ENCODE measurements around the gene IGSF21. TPM values are rescaled to one million over a fixed set of nuclear protein-coding genes. Genes with fewer than 3 reads are reported as not detected.

The IGSF21 gene
- total RNA-seq, 1 experiment from 2014 or later: not detected

DNA sequence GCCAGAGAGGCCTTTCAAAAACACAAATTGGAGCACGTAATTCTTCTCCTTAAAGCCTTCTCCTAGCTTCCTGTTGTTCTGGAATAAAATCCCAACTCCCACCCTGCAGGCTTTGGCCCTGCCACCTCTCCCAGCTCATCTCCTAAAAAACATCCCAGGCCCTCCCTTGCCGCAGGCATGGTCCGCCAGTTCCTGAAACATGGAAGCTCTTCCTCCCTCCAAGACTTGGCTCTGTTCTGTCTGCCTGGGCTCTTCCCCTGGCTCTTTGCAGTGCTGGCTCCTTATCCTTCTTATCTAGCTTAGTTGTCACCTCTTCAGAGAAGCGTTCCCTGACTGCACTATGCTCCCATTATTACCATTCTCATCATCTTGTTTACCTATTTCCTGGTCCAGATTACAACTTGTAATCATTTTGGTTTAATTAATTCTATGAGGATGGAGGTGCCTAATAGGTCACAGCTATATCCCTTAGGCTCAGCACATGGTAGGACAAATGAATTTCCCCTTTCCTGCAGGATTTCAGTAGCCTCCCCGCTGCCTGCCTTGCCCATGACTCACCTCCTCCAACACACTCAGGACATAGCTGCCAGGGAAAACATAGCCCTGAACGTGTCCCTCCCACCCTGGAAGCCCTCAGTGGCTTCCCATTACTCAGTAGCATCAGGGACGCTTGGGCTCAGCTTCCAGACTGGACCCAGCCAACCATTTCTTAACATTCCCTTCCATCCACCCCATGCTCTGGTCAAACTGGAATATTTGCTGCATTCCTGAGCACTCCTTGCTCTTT is 15.7 kb upstream of the IGSF21 start:
- DNase-seq (ENCODE audit: low read depth, low spot score): no peak
- in situ Hi-C loops (cut with HindIII; ENCODE audit: low pct_unique_long_range_greater_than_20kb, low sequenced_read_pairs): no loop called here

DNA sequence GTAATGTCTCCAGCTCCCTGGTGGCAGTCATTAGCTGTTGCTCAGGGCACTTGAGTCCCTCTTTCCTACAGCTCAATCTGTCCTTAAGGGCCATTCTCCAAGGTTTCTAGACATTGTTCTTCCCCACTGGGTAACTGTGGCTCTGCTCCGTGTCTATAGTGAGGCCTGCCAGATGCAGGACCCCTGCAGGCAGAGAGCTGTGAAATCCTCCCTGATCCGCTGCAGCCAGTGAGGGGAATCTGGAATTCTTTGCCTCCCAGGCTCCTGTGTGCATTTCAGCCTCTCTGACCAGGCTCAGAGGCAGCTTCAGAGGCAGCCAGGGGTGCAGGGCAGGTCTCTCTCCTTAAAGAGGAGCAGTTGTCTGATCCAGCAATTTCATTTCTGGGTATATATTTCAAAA is 14.4 kb upstream of the IGSF21 start:
- in situ Hi-C loops (cut with HindIII; ENCODE audit: low pct_unique_long_range_greater_than_20kb, low sequenced_read_pairs): no loop called here
- DNase-seq (ENCODE audit: low read depth, low spot score): no peak

DNA sequence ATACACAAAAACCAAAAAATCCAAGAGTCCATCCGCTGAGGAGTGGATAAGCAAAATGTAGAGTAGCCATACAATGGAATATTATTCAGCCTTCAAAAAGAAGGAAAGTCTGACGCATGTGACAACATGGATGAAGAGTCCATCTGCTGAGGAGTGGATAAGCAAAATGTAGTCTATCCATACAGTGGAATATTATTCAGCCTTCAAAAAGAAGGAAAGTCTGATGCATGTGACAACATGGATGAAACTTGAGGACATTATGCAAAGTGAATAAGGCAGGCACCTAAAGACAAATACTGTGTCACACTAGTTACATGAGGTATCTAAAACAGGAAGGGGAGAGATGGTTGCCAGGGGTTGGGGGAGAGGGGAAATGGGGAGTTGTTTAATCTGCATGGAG is 14.0 kb upstream of the IGSF21 start:
- in situ Hi-C loops (cut with HindIII; ENCODE audit: low pct_unique_long_range_greater_than_20kb, low sequenced_read_pairs): no loop called here
- DNase-seq (ENCODE audit: low read depth, low spot score): no peak

- in situ Hi-C loops (cut with HindIII; ENCODE audit: low pct_unique_long_range_greater_than_20kb, low sequenced_read_pairs): no loop called here
- DNase-seq (ENCODE audit: low read depth, low spot score): no peak
Observed at GRCh38 chr1:18094096-18094495, 13.5 kb upstream of the IGSF21 start.

GRCh38 chr1:18097206-18097605 is 10.4 kb upstream of the IGSF21 start:
- no peak for DNase-seq (ENCODE audit: low read depth, low spot score)
- in situ Hi-C loops (cut with HindIII; ENCODE audit: low pct_unique_long_range_greater_than_20kb, low sequenced_read_pairs): no loop called here

DNA sequence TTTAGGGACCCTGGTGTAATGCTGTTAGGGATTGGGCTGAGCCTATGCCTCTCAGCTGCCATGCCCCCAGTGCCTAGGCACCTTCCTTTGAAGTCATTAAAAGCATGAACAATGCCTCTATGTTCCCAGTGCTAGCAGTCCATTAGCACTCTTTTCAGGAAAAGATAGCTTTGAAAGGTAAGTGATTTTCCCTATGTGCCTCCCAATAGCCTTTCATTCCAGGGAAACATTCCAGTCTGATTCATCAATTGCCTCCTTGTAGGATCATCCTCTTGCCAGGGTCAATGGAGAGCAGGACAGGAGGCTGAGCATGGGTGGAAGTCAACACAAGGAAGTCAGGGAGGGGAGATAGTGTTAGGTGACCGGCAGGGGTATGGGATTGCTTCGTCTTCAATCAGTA is 8.6 kb upstream of the IGSF21 start:
- DNase-seq (ENCODE audit: low read depth, low spot score): no peak

GRCh38 chr1:18100060-18100459 is 7.5 kb upstream of the IGSF21 start:
- DNase-seq (ENCODE audit: low read depth, low spot score): no peak
- in situ Hi-C loops (cut with HindIII; ENCODE audit: low pct_unique_long_range_greater_than_20kb, low sequenced_read_pairs): no loop called here

More for the DNA sequence above, 8.6 kb upstream of the IGSF21 start:
- in situ Hi-C loops (cut with HindIII; ENCODE audit: low pct_unique_long_range_greater_than_20kb, low sequenced_read_pairs): no loop called here

DNA sequence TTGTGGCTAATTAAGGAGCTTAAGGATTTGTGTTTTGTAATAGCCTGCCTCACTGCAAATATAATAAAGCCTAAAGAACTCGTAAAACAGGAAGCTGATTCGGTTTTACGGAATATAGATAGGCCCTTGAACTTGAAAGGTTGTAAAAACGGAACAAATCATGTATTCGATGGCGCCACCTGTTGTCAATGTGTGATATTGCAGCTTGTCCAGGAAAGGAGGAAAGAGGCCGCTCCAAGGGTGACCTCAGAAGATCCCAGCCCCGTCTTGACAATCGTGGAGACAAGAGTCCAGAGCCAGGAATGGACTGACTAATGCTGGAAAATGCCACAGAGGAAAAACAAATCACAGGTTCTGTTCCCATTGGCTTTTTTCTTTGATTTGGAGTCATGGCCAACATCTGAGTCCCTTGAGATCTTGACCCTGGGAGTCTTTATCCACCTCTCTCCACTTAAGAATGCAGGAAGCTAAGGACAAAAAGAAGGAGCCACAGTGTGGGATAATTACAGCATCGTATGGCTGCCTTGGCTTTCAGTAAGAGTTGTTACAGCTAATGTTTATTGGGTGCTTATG is 7.0 kb upstream of the IGSF21 start:
- in situ Hi-C loops (cut with HindIII; ENCODE audit: low pct_unique_long_range_greater_than_20kb, low sequenced_read_pairs): no loop called here
- DNase-seq (ENCODE audit: low read depth, low spot score): peak; percentile 70

DNA sequence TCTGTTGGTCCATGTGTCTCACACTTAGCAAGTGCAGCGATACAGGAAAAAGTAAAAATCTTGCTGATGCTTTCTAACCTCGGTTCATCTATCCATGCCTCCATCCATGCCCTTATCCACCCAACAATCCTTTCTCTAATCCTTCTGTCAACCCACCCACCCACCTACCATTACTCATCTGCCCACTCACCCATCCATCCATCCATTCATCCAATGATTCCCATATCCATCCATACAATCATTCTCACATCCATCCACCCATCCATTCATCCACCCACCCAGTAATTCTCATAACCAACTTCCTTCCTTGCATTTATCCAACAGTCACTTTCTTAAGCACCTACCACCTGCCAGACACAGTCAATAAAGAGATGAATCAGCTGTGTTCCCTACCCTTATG is 6.1 kb upstream of the IGSF21 start:
- in situ Hi-C loops (cut with HindIII; ENCODE audit: low pct_unique_long_range_greater_than_20kb, low sequenced_read_pairs): no loop called here

GRCh38 chr1:18103788-18104421 is 3.7 kb upstream of the IGSF21 start:
- no peak for DNase-seq (ENCODE audit: low read depth, low spot score)
- in situ Hi-C loops (cut with HindIII; ENCODE audit: low pct_unique_long_range_greater_than_20kb, low sequenced_read_pairs): no loop called here

More for the DNA sequence above, 6.1 kb upstream of the IGSF21 start:
- no peak for DNase-seq (ENCODE audit: low read depth, low spot score)

- in situ Hi-C loops (cut with HindIII; ENCODE audit: low pct_unique_long_range_greater_than_20kb, low sequenced_read_pairs): no loop called here
- DNase-seq (ENCODE audit: low read depth, low spot score): no peak
Observed at GRCh38 chr1:18104546-18105100, 3.0 kb upstream of the IGSF21 start.

DNA sequence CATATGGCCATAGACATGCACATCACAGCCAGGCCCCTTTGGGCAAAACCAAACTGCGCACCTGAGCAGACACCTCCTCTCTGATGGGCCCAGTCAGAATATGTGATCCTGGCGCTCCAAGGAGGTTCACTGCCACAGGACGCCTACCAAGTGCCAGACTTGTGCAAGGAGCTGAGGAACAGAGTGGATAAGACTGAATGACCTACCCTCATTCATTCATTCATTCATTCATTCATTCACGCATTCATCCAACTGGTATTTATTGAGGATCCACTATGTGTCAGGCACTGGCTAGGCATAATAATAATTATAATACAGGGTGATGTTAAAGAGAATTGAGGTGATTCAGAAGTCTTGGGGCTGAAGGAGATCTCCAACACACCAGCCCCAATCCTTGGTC is 2.4 kb upstream of the IGSF21 start:
- no peak for DNase-seq (ENCODE audit: low read depth, low spot score)
- in situ Hi-C loops (cut with HindIII; ENCODE audit: low pct_unique_long_range_greater_than_20kb, low sequenced_read_pairs): no loop called here

DNA sequence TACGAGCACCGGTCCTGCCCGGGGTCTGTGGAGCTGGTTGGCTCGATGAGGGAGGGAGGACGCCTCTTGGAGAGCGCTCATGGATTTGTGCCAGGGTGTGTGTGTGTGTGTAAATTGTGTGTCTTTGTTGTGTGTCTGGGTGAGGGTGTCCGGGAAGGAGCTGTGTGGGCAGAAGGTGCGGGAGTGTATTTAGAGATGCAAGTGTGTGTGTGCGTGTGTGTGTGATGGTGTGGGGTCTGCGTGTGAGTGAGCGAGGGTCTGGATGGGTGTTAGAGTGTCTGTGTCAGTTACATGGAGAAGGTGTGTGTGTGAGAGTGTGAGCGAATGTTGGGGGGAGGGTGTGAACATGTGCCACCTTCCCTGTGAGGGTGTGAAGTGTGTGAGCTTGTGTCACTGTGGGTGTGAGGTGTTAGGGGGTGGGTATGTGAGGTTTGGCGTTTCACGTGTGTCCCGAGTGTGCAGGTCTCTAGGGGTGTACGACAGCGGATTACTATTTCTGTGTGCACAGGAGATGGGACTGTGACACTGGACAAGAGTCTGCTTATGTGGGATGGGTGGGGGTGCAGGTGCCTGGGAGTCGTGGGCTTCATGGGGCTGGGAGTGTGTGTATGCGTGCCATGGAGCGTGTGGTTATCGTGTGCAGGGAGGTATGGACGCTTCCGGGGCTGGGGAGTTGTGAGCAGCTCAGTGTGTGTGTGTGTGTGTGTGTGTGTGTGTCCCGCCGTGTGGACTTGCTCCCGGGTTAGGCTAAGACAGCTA is 880 bp downstream of the IGSF21 start:
- in situ Hi-C loops (cut with HindIII; ENCODE audit: low pct_unique_long_range_greater_than_20kb, low sequenced_read_pairs): no loop called here
- DNase-seq (ENCODE audit: low read depth, low spot score): no peak

DNA sequence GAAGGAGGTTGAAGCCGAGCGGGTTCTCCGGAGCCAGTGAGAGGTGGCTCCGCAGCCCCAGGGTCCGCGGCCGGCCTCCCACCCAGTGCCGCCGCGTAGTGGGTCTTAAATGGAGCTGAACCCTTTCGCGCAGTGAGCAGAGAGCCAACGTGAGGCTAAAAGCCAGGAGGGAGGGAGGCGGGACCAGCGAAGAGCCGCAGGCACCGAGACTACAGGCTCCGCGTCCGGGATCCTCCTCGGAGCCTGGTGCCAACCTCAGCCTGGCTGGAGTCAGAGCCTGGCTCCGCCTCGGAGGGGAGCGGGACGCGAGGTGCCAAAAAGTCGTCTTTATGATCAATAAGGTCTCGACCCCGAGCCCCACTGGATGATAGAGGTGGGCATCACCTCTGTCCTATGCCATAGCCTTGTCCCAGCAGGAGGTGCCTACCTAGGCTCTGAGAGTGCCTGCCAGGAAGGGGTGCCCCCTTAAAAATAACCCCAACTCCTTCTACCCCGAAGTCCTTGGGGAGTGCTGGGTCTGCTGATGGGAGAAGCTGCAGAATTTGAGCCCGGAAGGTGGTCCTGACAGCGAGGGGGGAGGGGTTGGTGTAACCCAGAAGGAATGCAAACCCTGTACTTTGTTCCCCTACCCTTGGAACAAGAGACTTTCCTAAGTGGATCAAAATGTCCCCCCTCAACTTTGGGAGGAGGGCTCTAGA is 1.6 kb downstream of the IGSF21 start:
- in situ Hi-C loops (cut with HindIII; ENCODE audit: low pct_unique_long_range_greater_than_20kb, low sequenced_read_pairs): no loop called here
- no peak for DNase-seq (ENCODE audit: low read depth, low spot score)

DNA sequence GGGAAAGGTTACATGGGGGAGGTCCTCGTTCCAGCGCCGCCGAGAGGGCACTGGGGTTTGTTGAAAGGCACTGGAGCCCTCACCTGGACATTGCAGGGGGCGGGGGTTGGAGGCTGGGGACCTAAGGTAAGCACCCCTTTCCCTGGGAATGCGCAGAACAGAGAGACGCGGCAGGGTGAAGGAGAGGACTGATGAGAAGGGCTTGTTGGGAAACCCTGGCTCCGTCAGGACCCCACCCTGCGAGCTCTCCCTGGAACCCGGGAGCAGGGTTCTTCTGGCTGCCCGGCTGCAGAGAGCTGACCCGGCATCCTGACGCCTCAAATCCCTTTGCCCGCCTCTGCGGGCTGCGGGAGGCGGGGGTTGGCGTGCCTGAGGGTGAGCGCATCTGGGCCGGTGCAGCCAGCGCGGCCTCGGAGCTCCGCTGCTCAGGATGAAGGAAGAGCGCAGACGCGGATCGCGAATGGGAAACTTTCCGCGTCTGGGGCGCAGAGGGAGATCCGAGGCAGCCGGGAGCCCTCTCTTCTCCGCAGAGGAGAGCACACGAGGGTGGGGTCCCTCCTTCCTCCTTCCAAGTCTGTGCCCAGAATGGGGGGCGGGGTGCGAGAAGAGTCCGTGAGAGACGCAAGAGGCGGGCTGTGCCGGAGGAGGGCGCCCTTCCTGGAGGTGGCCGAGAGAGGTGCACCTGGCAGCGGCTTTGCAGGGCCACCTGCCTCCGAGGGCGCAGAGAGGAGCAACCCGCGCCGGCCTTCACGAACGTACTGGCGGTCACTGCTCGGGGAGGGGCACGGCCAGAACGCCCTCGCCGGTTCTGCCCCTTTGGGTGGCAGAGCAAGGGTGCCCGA is 2.4 kb downstream of the IGSF21 start:
- in situ Hi-C loops (cut with HindIII; ENCODE audit: low pct_unique_long_range_greater_than_20kb, low sequenced_read_pairs): no loop called here
- peak; percentile 10 for DNase-seq (ENCODE audit: low read depth, low spot score)

- in situ Hi-C loops (cut with HindIII; ENCODE audit: low pct_unique_long_range_greater_than_20kb, low sequenced_read_pairs): no loop called here
- DNase-seq (ENCODE audit: low read depth, low spot score): no peak
Observed at GRCh38 chr1:18110598-18110939, 3.0 kb downstream of the IGSF21 start.

DNA sequence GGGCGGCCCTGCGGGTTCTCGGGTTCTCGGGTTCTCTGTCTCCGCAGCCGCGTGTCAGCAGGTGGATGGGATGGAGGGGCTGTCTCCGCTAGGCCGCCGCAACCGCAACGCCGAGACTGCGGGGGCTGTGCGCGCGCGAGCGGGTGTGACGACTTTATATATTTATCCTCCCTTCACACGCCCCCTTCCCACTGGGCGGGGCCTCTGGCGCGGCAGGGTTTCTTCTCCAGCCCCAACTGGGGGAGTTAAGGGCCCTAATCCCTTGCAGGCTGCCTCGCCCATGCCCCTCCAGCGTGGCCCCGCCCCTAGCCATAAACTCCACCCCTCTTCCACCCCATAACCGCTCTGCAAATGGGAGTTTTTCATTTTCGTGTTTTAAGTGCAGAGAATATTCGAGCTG is 3.4 kb downstream of the IGSF21 start:
- in situ Hi-C loops (cut with HindIII; ENCODE audit: low pct_unique_long_range_greater_than_20kb, low sequenced_read_pairs): no loop called here

More for the DNA sequence above, 3.4 kb downstream of the IGSF21 start:
- DNase-seq (ENCODE audit: low read depth, low spot score): no peak
